Activated CD8-positive, alpha-beta memory T cell treated with anti-CD3 and anti-CD28 coated beads, Interleukin-2, amount 50 U/mL, for 48 hours (primary cell): Measurements from ENCODE around the gene CYP1A2.
"Not testable (repeated sequence)": the region's sequence is repeated elsewhere in the genome, so short reads cannot be mapped to it uniquely, and the experiment has no call there.

Source experiments
- DNase-seq: peaks from one replicate; pipeline ENCODE4 v3.0.0-alpha.2; 2020

CYP1A2 gene

GRCh38 chr15:74777769-74778598 is 29.3 kb downstream of the CYP1A2 start:
- no peak for DNase-seq

GRCh38 chr15:74778599-74778970 is 29.9 kb downstream of the CYP1A2 start:
- DNase-seq, result no peak

DNA sequence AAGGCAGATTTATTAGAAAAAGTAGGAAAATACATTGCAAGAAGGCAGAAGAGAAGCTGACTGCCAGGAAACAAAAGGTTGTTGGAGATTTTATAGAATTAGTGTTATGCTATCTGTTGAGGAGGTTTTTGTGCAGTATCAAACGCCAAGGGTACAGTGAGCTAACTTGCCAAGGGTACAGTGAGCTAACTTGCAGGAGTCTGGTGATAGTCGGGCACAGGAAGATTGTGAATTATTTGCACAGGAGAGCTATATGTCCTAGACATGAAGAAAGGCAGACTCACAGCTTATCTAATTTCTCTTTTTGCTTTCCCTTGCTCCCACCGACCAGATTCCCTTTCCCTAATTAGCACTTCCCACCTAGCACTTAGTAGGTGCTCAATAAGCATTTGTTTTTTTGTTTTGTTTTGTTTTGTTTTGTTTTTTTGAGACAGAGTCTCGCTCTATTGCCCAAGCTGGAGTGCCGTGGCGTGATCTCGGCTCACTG is 30.6 kb downstream of the CYP1A2 start:
- no peak for DNase-seq

GRCh38 chr15:74780523-74781430 is 32.1 kb downstream of the CYP1A2 start:
- DNase-seq, result no peak

DNA sequence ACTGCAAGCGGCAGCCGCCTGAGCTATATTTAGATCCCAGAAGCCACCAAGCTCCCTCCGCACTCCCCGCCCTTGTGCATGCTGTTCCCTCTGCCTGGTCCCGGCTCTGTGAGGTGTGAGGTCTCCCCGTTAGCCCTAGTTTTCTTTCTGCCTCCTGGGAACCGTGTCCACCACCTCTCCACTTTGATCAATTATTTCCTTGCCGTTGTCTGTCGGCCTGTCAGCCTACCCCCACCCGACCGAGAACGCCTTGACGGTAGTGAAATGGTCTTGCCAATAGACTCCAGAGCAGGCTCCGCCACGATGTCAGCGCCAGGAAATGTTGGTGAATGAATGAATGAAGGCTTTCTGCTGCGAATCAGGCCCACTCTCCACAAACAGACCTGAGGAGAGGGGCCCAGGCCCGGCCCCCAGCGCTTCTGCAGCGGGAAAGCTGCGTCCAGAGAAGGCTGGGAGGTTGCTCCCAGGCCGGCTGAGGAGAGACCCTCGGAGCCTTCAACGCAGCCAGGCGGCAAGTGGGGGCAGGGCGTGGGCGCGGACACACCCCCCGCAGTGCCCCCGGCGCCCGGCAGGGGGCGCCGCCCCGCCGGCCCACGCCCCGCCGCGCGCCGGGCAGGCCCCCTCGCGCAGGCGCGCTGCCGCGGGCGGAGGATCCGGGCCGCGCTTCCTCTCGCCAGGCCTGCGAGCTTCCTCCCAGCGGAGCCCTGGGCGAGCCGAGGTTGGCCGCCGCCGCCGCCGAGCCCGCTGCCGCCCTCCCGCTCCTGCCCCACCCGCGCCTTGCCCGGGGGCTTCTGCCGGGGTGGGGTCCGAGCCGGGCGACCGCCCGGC is 33.0 kb downstream of the CYP1A2 start, which contains the start of gene CSK:
CSK (plus strand) TSS at position 650 of the 828 bp plus-strand sequence. CDS start 16,218 bp downstream, outside the sequence.
- DNase-seq, result peak; percentile 92

DNA sequence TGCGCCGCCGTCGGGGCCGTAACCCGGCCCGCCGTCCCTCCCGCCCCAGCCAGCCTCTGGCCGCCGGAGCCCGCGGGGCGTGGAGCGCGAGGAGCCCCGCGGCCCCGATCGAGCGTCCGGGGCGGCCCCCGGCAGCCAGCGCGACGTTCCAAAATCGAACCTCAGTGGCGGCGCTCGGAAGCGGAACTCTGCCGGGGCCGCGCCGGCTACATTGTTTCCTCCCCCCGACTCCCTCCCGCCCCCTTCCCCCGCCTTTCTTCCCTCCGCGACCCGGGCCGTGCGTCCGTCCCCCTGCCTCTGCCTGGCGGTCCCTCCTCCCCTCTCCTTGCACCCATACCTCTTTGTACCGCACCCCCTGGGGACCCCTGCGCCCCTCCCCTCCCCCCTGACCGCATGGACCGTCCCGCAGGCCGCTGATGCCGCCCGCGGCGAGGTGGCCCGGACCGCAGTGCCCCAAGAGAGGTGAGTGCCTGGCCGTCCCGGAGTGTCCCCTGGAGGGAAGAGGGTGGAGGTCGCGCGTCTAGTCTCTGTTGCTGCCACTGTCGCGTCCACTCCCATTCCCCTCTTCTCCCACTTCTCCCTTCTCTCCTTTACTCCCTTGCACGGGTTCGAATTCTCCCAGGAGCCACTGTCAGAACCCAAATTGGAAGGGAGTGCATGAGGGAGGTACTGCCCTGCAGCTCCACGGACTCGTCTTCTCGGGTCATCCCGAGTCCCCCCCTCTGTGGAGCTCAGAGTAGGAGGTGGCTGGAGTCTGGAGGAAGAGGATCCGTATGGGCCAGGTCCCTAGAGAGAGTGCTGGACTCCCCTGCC is 33.8 kb downstream of the CYP1A2 start:
- DNase-seq, result no peak

- no peak for DNase-seq
Measured at GRCh38 chr15:74783072-74783807, 34.6 kb downstream of the CYP1A2 start.

- DNase-seq, result no peak
Measured at GRCh38 chr15:74783808-74784175, 35.1 kb downstream of the CYP1A2 start.

GRCh38 chr15:74784426-74785193 is 36.0 kb downstream of the CYP1A2 start:
- DNase-seq, result no peak

- no peak for DNase-seq
Measured at GRCh38 chr15:74785194-74786032, 36.8 kb downstream of the CYP1A2 start.

DNA sequence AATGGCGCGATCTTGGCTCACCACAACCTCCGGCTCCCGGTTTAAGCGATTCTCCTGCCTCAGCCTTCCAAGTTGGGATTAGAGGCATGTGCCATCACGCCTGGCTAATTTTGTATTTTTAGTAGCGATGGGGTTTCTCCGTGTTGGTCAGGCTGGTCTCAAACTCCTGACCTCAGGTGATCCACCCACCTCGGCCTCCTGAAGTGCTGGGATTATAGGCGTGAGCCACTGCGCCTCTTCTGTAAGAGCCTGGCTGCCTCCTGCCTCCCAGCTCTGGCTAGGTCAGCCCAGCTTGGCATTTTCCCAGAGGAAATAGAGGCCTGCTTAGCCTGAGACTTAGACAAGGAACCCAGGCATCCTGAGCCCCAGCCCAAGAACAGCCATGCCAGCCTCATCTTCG is 37.4 kb downstream of the CYP1A2 start:
- not testable (repeated sequence) for DNase-seq

DNA sequence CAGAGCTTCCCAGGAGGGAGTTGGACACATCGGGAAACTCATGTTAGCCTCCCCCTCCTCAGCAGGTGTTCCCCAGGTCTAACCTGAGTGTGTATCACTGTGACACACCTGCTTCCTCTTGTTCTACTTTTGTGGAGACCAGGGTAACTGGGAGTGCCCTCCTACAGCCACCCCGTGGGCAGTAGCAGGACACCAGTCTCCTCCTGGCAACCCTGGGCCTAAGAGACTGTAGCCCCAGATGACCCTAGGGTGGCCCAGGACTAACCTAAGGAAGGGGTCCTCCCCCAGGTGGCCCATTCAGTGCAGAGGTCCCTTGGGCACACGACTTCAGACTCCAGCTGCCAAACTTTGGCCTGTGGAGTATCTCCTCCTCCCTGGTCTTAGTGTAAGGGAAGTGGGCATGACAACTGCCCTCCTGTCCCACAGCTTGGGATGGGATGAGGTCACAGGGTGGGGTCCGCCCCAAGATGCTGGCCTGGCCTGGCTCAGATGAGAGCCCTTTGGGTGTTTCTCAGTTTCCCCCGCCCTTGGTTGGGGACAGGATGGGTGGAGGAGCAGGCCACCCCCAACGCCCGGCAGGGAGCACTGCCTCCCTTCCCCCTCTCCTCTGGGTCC is 38.0 kb downstream of the CYP1A2 start:
- DNase-seq, result no peak

DNA sequence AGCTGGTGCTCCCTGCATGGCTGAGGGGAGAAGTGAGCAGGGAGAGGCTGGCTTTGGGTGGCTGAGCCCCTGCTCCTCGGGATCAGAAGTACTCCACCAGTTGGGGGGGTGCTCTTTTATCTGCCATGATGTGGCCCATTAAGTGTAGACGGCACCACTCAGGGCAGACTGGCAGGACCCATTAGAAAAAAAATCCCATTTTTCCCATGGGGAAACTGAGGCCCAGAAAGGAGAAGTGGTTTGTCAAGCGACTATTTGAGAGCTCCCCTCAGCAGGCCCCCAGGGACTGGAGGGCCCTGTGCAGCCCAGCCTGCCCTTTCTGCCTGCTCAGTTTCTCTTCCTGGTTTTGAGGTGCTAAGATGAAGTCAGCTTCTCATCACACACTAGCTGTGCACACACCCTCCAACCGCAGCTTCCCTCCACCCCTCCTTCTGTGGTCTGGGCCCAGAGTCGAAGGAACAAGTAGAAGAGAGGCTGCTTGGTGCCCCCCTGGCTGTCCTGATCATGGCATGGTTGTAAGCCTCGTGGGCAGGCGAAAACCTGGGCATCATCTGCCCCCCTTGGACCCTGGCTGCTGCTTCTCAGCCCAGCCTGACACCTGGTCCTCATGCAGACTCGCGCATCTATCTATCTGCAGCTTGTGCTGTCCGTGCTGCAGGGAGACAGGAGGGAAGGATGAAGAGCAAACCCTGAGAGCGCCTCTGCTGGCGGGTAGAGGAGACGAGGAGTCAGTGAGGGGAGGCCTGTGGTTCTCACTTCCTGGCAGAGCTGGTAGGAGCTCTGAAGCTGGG is 38.8 kb downstream of the CYP1A2 start:
- DNase-seq, result peak; percentile 92

- no peak for DNase-seq
Measured at GRCh38 chr15:74788042-74788682, 39.5 kb downstream of the CYP1A2 start.

DNA sequence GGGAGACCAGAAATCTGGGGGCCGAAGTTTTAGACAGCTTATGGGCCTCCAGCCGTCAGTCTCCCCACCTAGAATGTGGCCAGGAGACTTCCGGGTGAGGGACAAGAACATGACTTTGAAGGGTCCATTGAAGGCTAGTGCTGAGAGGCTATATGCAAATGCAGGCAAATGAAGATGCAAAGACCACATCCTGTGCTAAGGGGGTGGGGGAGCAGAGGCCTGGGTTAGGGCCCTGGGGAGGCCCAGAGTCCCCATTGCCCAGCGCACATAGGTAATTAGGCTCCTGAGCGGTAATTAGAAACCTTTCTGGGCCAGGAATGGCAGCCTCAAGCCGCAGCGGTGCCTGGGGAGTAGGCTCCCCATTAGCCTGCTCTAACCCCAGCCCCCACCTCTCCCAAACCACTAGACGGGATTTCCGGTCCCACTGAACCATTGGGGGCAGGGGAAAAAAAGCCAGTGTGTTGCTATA is 40.1 kb downstream of the CYP1A2 start:
- peak; percentile 71 for DNase-seq

DNA sequence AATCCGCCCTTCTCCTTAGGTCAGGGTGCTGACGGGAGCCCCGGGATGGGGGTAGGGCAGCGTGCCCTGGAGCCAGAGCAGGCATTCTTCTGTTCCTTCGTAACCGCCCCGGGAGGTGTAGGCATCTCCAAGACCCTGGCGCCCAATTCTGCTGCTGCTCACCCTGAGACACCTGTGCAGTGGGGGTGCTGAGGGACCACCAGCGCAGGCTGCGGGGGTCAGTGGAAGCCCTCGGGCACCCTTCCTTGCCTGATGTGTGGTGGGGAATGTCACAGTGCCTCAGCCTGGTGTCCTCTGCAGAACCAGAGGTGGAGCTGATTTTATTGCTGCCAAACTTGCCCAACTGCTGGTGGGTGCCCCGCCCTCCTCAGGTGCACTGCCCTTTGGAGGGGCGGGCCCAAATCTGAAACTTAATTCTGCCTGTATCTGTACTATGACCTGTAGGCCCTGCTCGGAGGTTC is 40.6 kb downstream of the CYP1A2 start:
- DNase-seq, result no peak

GRCh38 chr15:74789741-74790079 is 41.1 kb downstream of the CYP1A2 start:
- DNase-seq, result no peak
